NCI-H1694 (cell line): ENCODE measurements around the gene PLA2G5.
A peak's percentile ranks its signal among the peaks of the same experiment; 100 is the strongest.

Experiments
- DNase-seq: peaks from one replicate; lab custom pipeline; 2025; lab: John Stamatoyannopoulos, UW

The PLA2G5 gene

GRCh38 chr1:20090119-20090518 is 20.1 kb downstream of the PLA2G5 start:
- DNase-seq = no peak

GRCh38 chr1:20090641-20091040 is 20.6 kb downstream of the PLA2G5 start:
- no peak for DNase-seq

GRCh38 chr1:20093303-20093702 is 23.3 kb downstream of the PLA2G5 start:
- no peak for DNase-seq

- DNase-seq = no peak
These were observed 24.0 kb downstream of the PLA2G5 start for GRCh38 chr1:20093940-20094391.

GRCh38 chr1:20095564-20096434 is 25.8 kb downstream of the PLA2G5 start:
- no peak for DNase-seq

GRCh38 chr1:20096840-20097447 is 26.9 kb downstream of the PLA2G5 start:
- DNase-seq = no peak

- DNase-seq = no peak
These were observed 29.5 kb downstream of the PLA2G5 start for GRCh38 chr1:20099533-20099932.

GRCh38 chr1:20100632-20101355 is 30.8 kb downstream of the PLA2G5 start:
- DNase-seq = peak; percentile 22

GRCh38 chr1:20102875-20103274 is 32.9 kb downstream of the PLA2G5 start:
- DNase-seq = no peak

GRCh38 chr1:20105856-20106255 is 35.9 kb downstream of the PLA2G5 start:
- no peak for DNase-seq

- DNase-seq = no peak
These were observed 37.4 kb downstream of the PLA2G5 start for GRCh38 chr1:20107351-20107750.

GRCh38 chr1:20107796-20108195 is 37.8 kb downstream of the PLA2G5 start:
- DNase-seq = no peak

GRCh38 chr1:20108366-20109123 is 38.6 kb downstream of the PLA2G5 start:
- DNase-seq = no peak

GRCh38 chr1:20109223-20109856 is 39.3 kb downstream of the PLA2G5 start:
- DNase-seq = no peak

- DNase-seq = no peak
These were observed 40.7 kb downstream of the PLA2G5 start for GRCh38 chr1:20110679-20111078.

- DNase-seq = no peak
These were observed 41.5 kb downstream of the PLA2G5 start for GRCh38 chr1:20111452-20111851.

GRCh38 chr1:20112279-20113000 is 42.4 kb downstream of the PLA2G5 start:
- no peak for DNase-seq

- DNase-seq = no peak
These were observed 44.1 kb downstream of the PLA2G5 start for GRCh38 chr1:20114021-20114648.

- no peak for DNase-seq
These were observed 45.5 kb downstream of the PLA2G5 start for GRCh38 chr1:20115479-20115878.

GRCh38 chr1:20115916-20116315 is 45.9 kb downstream of the PLA2G5 start:
- no peak for DNase-seq
